ENCODE measurements around the gene SKIC3. TPM values are rescaled to one million over a fixed set of nuclear protein-coding genes. Genes with fewer than 3 reads are reported as not detected.

Gene SKIC3
- polyA plus RNA-seq (ENCODE audit: insufficient read length in 4 of 4), result 10 to 100 TPM; 70.0 to 99.9 (median 90.3) TPM

DNA sequence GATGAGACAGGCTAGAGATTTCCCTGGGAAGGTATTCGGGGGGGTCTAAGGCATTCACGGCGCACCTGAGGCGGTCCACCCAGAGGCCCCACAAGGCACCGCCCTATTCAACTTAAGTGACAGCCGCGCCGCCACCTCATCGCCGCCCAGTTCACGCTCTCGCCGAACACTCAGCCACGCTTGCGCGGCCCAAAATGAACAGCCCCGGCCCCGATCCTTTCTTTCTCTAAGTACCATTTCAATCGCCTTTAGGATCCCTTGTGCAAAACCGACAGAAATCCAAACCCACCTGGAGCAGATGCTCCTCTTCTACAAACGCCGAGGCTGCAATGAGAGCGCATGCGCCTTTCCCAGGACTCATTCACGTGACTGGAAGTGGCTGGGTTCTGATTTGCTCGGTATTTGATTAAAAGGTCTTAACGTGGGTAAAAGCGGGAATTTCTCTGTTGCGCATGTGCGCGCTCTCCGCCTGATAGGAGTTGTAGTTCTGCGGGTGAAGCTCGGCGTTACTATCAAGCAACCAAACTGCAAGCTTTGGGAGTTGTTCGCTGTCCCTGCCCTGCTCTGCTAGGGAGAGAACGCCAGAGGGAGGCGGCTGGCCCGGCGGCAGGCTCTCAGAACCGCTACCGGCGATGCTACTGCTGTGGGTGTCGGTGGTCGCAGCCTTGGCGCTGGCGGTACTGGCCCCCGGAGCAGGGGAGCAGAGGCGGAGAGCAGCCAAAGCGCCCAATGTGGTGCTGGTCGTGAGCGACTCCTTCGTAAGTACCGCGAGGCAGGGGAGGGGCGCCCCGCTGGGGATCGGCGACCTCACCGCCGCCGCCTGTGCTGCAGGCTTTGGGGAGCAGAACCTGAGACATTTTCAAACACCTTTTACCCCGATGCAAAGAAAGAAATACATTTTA lies at the start of gene SKIC3, which contains the start of gene ARSK:
TSS of gene SKIC3 (minus strand) at position 331 of the 902 bp plus-strand sequence. CDS start 7,827 bp downstream, outside the sequence.
TSS of gene ARSK (plus strand) at position 455 of the 902 bp plus-strand sequence. CDS start at position 633, 178 bp downstream.
- DNase-seq (ENCODE audit: low read depth in 4 of 4, low spot score in 3 of 4), result peak; percentile 98 to 99 (median 98)

DNA sequence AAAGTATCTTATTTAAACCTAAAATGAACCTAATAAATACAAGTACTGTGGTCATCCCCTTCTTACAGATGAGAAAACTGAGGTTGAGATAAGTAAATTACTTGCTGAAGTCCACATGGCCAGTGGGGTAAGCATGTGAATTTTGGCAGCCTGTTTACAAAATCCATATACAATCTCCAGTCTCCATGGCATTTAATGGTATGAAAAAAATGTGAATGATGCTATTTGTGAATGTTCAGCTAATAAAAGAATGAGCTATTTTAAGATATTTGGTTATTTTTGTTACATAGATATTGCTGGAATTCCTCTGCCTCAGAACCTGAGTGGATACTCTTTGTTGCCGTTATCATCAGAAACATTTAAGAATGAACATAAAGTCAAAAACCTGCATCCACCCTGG lies 45.8 kb upstream of the SKIC3 start:
- DNase-seq (ENCODE audit: low read depth in 4 of 4, low spot score in 3 of 4), result no peak

DNA sequence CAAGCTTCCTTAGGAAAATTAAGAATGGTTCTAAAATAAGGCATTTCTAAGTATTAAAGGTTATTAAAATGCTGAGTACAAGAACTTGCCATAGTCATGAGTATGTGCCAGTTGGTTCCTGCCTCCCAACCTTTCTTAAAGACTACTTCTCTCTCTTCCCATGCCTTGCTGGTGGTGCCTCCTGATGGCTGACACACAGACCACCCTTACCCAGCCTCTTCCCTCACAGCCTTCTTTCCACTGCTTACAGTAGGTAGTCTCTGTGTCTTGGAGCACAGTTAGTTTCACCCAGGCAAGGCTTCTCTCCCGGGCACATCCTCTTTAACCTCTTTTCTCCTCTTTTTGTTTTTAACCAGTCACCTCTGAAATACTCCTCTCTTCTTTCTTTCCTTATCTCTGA lies 44.5 kb upstream of the SKIC3 start:
- no peak for DNase-seq (ENCODE audit: low read depth in 4 of 4, low spot score in 3 of 4)

DNA sequence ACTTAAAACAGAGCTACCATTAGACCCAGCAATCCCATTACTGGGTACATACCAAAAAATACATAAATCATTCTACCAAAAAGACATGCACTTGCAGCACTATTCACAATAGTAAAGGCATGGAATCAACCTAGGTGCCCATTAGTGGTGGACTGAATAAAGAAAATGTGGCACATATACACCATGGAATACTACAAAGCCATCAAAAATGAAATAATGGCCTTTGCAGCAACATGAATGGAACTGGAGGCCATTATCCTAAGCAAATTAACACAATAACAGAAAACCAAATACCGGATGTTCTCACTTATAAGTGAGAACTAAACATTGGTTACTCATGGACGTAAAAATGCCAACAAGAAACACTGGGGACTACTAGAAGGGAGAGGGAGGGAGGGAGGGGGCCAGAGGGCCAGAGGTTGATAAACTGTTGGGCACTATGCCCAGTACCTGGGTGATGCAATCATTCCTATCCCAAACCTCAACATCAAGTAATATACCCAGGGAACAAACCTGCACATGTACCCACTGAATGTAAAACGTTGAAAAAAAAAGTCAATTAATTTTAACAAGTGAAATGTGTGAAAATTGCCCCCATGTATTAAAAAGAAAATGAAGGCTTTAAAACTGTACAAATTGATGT lies 40.6 kb upstream of the SKIC3 start:
- DNase-seq (ENCODE audit: low read depth in 4 of 4, low spot score in 3 of 4), result no peak

DNA sequence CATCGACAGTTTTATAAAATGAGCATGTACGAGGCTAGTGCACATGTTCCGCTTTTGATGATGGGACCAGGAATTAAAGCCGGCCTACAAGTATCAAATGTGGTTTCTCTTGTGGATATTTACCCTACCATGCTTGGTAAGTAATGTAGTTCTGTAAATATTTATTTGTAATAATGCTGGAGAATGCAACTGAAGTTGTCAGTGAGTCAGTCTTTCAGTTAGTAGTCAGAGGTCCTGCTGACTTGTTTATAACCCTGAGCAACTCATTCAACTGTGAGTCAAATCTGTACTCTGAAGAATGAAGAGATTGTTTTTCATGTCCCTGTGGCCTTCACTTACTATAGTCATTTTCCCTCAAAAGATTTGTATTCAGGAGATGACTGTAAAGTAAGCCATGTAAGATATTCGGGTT lies 36.7 kb upstream of the SKIC3 start:
- DNase-seq (ENCODE audit: low read depth in 4 of 4, low spot score in 3 of 4), result no peak

DNA sequence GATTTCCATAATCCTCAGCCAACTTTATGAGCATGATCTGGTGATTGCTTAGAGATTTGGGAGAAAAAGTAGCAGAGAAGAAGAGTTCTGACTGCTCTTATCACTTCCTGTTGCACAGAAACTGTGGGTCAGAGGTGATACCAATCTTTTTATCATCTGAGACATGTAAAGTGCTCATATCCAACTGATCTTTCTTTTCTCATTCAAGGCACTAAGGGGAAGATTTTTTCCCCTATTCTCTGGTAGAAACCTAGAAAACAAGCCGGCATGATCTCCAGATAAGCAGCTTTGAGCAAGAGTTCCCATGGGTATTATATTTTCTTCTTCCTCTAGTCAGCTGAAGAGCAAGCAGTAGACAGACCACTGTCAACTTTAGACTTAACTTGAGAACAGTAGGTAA lies 36.1 kb upstream of the SKIC3 start:
- no peak for DNase-seq (ENCODE audit: low read depth in 4 of 4, low spot score in 3 of 4)

DNA sequence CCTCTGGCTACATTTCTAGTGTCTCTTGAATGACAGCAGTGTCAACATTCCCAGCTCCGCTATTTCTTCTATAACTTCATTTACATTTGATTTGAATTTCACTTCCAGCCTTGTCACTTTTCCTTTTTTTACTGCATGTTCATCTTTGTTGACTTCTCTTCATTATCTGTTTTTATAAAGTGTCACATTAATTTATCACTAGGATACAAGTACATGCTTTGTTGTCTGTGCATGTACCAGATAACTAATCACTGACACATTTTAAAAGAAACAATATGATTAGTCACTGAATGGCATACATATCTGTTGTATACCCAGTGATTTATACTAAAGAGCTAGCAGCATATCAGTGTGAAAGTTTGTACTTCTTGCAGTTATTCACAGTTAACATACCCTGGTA lies 29.2 kb upstream of the SKIC3 start:
- DNase-seq (ENCODE audit: low read depth in 4 of 4, low spot score in 3 of 4), result no peak

DNA sequence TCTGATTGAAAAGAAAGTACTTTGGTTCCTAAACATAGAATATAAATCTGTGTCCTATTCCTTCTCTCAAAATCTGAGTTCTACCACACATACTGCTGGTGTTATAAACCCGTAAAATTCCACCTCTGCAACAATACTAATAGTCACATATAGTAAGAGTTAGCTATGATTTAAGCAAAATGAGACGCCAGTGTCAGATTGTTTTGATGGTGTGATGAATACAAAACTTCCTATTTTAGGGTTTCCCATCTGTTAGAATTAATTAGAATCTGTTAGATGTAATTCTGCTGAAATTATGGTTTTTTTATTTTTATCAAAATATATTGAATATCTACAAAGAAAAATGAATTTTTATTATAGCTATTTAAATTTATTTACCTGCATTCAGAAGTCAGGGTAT lies 26.8 kb upstream of the SKIC3 start:
- DNase-seq (ENCODE audit: low read depth in 4 of 4, low spot score in 3 of 4), result no peak

DNA sequence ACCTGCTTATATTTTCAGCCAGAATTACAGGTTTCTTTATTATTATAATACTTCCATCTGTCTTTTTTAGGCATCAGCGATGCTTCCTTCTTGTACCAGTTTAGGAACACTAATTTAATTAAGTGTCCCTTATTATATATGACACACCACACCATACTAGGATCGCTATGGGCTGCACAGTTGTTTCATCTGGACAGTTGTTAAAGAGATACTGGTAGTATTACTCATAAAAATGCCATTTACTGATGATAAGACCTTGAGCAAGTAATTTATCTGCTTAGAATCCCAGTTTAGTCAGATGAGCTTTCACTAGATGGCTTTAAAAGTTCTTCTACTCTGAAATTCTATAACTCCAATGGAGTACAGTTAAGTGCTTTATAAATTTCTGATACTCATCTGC lies 17.2 kb upstream of the SKIC3 start:
- no peak for DNase-seq (ENCODE audit: low read depth in 4 of 4, low spot score in 3 of 4)

DNA sequence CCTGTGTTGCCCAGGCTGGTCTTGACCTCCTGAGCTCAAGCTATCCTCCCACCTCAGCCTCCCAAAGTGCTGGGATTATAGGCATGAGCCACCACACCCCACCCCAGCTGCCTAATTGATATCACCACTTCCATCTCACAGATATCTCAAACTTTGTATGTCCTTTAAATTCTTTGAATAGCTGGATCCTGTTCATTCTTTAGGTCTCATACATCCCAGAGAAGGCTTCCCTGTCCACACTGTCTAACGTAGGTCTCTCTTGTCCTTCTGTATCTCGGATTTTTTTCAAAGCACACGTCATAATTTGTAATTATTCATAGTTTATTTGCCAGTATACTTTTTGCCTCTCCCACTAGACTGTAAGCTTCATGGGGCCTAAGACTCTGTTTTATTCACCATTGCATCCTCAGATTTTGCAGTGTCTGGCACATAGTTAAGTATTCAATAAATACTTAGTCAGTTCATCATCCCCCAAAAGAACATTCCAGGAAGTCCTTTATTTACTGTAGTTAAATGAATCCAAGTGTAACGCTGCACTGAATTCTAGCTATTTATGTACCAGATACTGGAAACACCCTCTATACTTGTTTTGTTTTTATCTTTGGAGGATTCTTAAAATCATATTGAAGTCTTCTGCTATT lies 10.6 kb upstream of the SKIC3 start:
- no peak for DNase-seq (ENCODE audit: low read depth in 4 of 4, low spot score in 3 of 4)

DNA sequence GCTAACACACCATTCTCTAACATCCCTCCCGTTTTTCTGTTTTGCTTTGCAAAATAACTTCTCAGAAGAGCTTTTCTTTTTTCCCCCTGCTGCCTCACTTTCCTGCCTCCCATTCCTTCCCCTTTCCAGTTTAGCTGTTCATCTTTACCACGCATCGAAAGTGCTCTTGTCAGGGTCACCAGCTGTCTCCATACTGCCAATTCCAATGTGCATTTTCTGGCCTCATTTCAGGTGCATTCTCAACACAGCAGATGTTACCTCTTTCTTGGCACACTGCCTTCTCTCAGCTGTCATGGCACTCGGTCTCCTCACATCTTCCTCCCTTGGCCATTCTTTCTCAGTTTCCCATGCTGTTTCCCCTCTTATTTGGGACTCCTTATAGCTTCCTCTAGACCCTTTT lies 9.7 kb upstream of the SKIC3 start:
- DNase-seq (ENCODE audit: low read depth in 4 of 4, low spot score in 3 of 4), result no peak

DNA sequence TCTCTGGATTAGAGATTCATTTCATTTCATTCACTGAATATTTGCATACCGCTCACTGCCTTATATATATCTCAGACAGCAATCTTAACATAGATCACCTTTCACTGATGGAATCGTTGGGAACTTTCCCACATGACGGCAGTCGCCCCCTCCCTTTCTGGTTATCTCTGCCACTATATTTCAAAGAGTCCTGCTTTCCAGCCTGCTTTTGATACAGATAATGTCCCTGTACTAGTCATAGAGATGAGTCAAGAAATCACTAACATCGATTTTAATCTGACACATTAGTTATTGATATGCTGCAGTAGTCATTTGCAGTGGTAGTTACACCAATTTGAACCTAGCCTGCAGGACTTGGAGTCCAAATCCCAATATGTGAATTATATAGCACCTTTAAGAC lies 8.6 kb upstream of the SKIC3 start:
- DNase-seq (ENCODE audit: low read depth in 4 of 4, low spot score in 3 of 4), result no peak

DNA sequence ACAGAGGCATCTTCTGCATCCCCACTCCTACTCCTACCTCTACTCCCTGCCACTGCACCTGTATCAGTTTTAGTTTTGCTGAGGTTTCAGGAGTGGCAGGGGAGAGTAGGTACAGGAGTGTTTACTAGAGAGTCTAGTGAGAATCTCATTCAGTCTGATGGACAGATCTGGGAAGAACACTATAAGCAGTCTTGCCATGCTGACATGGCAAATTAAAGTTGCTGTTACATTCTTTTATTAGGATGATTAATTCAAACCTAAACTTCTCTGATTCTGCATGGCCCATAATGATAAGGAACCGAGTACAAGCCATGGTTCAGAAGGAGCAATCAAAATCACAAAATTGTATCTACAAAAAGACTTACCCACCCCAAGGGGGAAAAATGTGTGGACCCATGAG lies 7.5 kb upstream of the SKIC3 start:
- DNase-seq (ENCODE audit: low read depth in 4 of 4, low spot score in 3 of 4), result no peak

DNA sequence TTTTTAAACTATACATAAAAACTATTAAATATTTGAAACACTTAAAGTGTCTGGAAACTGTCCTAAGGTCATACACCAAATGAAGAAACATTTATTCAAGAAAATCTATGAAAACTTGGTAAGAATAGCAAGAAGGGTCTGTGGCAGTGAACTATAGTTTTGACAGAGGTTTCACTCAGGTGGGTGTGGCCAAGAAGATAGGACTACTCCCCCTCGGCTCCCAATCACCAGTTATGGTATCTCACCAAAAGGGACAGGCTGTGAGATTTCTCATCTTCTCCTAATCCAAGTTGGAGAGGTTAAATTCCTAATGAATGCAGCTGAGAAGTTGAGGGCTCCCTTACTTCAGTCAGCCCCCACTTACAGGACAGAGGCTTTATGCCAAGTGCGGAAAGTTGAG lies 3.1 kb upstream of the SKIC3 start:
- no peak for DNase-seq (ENCODE audit: low read depth in 4 of 4, low spot score in 3 of 4)

DNA sequence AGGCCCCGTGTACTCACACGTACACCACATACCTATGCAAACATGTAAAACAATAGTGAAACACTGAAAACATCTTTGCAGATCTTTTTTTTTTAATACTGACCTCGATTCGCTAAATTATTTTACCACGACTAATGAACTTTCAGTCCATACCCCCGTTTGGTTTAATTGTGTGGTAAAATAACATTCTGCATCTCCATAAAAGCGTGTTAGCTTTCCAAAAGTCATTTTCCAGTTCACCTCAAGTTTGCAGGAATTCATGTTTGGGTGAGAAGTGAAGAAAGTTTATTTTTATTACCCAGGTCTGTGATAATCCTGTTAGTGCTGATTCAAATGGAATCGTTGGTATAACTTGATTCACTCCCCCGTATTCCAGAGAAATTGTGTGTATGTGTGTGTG lies 776 bp upstream of the SKIC3 start:
- peak in 1 of 4 donors; percentile 4 for DNase-seq (ENCODE audit: low read depth in 4 of 4, low spot score in 3 of 4)

DNA sequence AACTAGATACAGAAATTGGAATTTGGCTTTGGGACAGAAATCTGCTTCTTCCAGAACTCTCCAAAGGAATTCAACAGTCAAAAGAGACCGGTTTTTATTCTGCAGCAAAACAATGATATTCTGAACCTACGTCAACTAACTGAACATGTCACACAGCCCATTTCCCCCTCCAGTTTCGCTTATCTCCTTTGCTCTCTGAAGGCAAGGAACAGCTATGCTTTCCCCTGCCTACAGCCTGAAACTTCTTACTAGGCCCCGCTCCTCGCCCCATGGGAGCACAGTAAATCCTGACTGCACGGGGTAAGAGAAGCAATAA lies 488 bp downstream of the SKIC3 start:
- DNase-seq (ENCODE audit: low read depth in 4 of 4, low spot score in 3 of 4), result peak in 1 of 4 donors; percentile 1

DNA sequence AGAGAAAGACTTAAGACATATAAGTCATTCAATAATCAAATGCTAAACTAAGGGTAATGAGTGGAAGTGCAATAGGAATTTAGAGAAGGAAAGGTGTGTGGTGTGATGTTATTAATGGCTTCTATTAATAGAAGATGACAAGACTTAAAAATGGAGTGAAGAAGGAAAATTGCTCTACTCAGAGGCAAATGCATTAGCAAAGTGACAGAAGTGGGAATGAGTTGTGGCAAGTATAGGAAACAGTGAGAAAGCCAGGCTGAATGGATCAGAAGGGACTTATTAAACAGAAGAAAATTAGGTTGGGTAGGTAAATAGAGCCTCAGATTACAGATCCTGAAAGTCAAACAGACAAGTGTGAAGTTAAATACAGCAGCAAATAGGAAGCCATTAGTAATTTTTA lies 5.7 kb downstream of the SKIC3 start:
- DNase-seq (ENCODE audit: low read depth in 4 of 4, low spot score in 3 of 4), result no peak

DNA sequence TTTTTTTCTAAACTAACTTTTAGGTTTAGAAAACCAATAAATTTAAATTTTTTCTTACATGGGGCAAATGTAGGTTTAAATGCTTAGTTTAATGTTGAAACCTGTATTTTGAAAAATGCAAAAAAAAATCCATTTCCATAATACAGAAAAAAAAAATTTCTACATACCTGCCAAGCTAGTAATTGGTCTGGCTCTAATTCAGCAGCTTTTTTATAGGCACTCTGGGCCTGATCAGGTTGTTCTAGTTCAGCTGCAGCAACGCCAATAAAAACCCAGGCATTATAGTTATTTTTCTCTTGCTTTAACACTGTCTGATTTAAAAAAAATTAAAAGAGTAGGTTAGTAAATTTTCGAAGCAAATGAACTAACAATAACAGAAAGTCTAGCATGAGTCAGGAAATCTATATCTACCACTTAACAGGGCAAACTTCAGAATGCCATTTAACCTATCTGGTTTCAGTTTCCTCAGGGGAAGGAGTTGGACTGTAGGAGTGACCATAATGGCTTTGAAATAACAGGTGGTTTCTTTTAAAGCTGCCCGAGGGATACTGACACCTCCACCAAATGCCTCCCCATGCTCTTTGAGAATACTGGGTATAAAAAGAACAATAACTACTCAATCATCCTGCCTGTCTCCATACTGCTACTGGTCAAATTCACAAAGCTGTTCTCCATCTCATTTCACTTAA lies 11.6 kb downstream of the SKIC3 start:
- peak in 2 of 4 donors; percentile 8 to 27 for DNase-seq (ENCODE audit: low read depth in 4 of 4, low spot score in 3 of 4)

DNA sequence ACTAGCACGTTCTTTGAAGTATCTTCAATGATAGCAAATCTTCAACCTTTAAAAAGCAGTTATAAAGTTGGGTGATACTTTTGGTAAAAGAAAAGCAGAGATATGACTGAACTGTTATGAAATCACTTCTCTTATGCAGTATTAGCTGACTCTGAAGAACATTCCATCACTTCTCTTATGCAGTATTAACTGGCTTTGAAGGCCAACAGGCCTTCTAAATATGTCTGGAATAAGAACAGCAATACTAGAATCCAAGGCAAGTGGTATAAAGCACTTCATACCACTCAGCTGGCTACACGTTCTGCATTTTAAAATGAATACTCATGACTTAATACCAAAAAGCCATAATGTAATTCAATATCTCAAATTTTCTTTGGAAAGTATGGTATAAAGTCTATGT lies 17.3 kb downstream of the SKIC3 start:
- DNase-seq (ENCODE audit: low read depth in 4 of 4, low spot score in 3 of 4), result no peak

DNA sequence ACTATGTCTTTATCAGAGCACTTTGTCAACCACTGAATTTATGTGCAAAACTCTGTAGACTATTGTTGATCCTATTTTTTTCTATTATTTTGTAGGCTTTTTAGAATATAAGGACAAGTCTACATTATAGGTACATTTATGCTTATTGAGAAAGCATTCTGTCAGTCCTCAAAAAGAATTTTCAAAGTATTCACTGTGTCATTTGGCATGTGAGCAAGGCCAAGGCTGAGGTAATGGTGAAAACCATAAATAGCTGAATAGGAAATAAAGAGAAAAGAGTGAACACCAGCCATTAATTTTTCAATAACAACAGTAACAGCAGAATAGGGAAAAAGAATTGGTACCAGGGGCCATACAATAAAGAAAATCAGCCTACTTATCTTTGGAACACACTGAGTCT lies 21.0 kb downstream of the SKIC3 start:
- DNase-seq (ENCODE audit: low read depth in 4 of 4, low spot score in 3 of 4), result no peak

DNA sequence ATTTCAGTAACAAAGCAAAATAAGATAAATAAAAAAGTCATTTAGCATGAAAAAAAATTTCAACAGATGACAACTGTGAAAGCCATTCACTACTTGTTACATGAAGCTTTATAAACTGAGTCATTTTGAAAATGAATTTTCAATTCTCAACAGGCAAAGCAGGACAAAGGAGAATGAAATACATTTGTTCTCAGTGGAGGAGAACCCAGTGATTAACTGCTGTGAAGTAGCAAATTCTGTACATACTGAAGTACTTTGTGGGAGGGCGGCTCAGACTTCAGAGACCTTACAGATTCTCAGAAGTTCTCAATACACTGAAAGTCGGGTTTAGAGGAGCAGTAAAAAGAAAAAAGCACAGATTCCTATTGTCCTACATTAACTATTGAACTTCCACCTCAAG lies 21.7 kb downstream of the SKIC3 start:
- DNase-seq (ENCODE audit: low read depth in 4 of 4, low spot score in 3 of 4), result no peak

Data from left renal pelvis (tissue), 4 donors.